ENCODE results near the gene PTPRO.

- TF ChIP-seq, protein P1, sequence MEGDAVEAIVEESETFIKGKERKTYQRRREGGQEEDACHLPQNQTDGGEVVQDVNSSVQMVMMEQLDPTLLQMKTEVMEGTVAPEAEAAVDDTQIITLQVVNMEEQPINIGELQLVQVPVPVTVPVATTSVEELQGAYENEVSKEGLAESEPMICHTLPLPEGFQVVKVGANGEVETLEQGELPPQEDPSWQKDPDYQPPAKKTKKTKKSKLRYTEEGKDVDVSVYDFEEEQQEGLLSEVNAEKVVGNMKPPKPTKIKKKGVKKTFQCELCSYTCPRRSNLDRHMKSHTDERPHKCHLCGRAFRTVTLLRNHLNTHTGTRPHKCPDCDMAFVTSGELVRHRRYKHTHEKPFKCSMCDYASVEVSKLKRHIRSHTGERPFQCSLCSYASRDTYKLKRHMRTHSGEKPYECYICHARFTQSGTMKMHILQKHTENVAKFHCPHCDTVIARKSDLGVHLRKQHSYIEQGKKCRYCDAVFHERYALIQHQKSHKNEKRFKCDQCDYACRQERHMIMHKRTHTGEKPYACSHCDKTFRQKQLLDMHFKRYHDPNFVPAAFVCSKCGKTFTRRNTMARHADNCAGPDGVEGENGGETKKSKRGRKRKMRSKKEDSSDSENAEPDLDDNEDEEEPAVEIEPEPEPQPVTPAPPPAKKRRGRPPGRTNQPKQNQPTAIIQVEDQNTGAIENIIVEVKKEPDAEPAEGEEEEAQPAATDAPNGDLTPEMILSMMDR (IDR thresholded peaks at IDR 0.05), result no peak
- no peak for TF ChIP-seq POLR2A (IDR thresholded peaks at IDR 0.05)
Measured at GRCh38 chr12:15389561-15389960, 67.3 kb downstream of the PTPRO start.

Measured in Peyer's patch (tissue), 4 donors.